GM18873 (cell line): Measurements from ENCODE around the gene MYO10.
"Not testable (repeated sequence)": the region's sequence is repeated elsewhere in the genome, so short reads cannot be mapped to it uniquely, and the experiment has no call there.

Source experiments
- ATAC-seq: cut with Tn5 transposase; IDR thresholded peaks from one replicate; pipeline ENCODE4 v1.9.1; 2021; ENCODE audit warnings: mild to moderate bottlenecking, moderate library complexity, moderate number of reproducible peaks; ENCODE audit not compliant: unreplicated experiment, low FRiP score

MYO10 gene

DNA sequence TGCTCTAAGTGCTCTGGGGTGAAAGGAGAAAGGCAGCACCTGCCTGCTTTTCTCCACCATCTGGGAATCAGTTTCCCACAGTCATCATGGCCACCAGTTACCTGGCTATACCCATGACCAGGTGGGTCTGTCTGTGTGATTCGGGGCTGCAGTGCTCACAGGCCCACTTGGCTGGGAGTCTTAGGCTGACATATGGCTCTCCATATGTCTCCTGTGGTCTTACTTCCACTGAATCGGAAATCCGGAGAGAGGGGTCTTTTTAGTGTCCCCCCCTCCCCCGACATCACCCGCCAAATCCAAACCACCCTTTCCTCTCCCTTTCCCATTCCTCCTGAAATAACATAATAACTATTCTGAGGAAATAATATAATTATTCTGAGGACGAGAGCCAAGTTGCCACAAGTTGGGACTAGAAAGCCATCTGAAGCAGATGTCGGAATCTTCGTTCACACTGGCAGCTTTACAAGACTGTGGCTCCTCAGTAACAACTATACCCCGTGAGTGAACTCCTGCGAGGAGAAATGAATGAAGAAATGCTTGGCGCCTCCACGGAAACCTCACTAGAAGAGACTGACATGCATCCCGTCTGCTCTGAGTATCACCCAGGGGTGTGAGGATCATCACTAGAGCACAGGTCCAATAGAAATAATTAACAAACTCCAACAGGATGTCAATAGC lies 143.4 kb downstream of the MYO10 start:
- no peak for ATAC-seq

DNA sequence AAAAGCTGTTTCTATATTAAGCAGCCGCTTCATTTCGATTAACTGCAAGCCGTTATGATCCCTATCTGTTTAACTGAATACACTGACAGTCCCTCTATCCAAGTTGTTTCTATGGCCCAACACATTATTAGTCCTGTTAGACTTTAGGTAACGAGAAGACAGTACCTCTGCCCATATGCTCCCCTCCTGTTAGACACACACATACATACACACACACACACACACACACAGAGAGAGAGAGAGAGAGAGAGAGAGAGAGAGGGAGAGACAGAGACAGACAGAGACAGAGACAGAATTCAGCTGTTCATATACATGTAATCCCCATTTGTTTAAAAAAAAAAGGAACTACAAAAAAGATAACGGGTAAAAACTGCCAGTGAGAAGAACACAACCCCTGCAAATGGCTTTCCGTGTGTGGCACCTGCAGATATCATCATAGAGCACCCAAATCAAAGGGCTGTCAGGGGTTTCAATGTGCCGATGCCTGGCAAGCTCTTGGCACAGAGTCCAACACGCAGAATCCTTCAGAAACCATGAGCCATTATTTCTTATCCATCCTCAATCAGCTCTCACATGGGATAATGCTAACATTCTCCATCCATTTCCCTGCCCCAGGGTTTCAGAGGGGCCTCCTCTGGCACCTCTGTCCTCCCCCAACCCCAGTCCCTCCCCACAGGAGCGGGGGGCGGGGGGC lies 144.0 kb downstream of the MYO10 start:
- no peak for ATAC-seq

DNA sequence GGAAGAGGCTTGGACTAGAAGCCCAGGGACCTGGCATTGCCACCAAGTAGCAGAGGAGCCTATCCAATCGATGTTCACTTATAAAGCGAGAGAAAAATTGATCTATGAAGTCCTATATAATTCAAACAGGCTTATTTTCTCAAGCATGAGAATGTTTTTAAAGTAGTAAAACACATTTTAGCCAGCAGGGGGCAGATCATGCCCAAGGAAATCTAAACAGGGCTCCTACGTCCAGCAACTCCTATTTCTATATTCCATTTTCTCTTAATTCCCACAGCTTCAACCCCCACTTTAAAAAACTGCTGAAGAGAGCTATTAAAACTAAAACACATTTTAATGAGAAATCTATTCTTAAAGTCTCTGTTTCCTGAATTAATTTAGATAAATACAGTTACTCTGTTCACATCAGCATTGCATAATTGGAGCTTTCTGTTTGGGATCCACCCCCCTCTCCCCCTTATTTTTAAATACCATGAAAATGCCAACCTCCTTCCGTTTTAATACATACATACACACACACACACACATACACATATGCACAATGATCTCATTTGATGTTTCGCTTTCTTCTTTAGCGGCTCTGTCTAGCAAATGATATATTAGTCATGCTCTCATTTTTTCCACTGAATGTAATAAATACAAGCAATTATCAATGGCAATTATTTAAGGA lies 144.9 kb downstream of the MYO10 start:
- no peak for ATAC-seq

DNA sequence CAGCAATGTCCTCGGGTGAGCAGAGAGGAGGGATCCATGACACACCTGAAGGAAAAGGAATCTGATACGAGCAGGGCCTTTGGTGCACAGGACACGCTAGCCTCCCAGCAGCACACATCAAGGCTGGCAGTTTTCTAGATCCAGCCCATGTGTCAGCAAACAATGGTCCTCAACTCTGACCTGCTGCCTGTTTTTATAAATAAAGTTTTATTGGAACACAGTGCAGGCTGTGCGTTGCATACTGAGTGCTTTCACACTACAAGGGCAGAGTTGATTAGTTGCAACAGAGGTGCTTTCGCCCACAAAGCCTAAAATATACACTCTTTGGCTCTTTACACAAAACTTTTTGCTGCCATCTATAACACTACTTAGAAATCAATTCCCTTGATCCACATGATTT lies 147.1 kb downstream of the MYO10 start:
- ATAC-seq: no peak

DNA sequence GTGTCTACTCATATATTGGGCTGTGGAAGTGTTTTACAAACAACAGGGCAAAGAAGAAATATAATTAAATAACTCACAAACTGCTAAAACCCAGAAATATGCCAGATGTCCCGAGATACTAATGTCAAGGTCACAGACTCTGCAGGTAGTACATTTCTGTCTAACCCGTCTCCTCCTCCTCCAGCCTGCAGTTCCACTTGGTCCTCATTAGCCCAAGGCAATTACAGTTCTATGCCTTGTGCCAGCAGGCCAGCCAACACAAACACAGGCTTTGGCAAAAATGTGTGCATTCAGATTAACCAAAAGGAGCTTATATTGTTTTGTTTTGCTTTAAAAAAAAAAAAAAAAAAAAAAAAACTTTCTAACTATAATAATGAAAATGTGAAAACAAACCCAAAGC lies 148.8 kb downstream of the MYO10 start:
- ATAC-seq: no peak

DNA sequence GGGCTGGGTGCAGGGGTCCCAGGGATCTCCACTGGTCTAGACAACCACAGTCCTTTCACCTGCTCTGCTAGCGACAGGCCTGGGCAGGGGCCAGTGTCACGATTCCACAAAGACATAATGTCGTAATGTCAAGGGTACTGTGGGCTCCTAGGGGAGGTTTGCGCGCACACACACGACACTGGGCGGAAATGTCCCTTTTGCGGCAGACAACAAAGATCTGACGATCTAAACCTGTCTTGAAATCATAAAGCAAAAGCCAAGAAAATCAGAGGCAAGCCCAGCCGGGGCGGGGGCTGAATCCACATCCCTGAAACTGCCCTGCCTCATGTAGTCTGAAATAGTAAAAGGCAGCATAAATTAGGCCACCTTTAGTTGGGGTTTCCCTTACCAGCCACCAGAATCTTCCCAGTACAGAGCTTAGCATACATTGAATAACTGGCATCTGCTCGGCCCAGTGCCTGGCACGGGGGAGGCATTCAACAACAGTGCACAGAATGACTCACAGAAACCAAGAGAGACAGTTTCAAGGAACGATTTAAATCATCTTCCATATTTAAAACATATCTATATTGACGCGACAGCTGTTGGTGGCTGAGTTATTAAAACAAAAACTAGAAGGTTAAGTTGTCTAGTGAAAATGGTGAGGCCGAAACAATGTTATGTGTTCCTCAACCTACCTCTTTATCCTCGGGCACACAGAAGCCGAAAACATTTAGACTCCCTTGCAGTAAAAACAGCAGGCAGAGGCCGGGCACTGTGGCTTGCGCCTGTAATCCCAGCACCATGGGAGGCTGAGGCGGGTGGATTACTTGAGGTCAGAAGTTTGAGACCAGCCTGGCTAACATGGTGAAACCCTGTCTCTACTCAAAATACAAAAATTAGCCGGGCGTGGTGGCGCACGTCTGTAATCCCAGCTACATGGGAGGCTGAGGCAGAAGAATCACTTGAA lies 151.0 kb downstream of the MYO10 start:
- ATAC-seq: peak; percentile 99

DNA sequence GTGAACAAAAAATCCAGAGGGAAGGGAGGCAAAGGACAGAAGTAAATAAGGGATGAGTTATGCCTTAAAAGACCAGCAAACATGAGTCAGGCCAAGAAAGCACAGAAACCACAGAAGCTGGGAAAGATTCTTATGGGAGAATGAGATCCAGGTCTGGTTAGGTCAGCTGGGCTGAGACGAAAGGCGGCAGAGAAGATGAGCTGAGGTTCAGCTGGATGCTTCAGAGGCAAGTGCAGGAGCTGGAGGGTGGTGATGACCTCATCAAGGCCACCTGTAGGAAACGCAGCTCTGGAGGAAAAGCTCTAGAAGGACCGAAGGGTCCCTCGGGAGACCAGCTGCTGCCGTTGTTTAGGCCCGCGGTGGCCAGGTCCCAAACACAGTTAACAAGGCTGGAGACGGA lies 152.0 kb downstream of the MYO10 start:
- ATAC-seq: no peak

DNA sequence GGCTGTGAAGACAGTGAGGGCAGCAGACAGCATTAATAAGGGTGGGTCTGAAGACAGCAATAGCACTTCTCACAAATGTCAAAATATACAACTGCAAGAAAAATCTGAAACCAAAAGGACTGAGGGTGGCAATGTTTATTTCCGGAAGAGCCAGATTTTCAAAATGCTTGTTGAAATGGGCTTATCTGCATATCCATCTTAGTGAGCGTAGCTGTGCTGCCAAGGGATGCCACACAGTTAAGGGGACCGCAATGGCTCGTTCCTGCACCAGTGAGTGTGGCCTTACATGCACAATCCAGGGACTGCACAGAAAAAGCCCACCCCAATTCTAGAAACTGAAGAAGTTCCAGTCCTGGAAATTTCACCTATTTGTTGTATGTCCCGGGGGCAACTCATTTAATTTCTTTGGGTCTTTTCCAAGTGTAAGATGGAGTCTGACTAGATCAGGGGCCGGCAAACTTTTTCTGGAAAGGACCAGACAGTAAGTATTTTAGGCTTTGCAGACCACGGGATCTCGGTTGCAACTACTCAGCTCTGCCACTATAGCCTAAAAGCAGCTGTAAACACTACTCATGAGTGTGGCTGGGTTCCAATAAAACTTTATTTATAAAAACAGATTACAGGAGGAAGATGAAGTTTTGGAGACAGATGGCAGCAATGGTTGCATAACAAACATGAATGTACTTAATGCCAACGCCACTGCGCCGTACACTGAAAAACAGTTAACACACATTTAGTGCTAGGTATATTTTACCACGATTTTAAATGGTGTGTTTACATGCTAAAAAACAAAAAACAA lies 154.1 kb downstream of the MYO10 start:
- ATAC-seq: no peak

DNA sequence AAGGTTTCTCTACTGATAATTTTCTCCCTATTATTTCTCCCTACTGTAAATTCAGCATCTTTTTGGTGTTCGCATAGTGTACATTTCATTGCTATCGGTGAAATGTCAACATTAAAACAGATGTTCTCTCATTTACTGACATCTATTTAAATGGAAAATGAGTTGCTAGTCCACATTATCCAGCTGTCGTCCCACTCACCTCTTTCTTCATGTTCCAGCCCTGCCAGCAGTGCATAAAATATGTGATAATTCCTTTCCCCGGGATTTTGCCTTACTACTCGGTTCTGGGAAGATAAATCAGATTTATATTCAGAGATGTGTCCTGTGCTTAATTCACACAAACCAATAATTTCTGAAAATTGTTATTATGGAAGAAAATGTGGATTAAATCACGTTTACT lies 155.8 kb downstream of the MYO10 start:
- no peak for ATAC-seq

DNA sequence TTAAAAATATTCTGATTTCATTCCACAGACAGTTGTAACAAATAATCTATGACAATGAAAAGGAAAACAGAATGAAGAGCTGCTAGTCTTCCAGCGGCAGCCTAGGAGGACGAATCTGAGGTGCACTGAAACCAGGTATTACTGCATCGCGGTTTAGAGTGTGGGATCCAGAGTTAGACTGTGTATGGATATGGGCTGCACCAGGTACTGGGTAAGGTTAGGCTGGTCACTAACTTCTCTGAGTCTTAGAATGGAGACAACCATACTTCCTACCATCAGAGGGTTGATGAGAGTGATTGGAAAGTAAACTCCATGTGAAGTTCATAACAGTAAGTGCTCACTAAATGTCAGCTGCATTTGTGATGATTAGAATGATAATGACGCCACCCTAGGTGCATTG lies 158.7 kb downstream of the MYO10 start:
- no peak for ATAC-seq

DNA sequence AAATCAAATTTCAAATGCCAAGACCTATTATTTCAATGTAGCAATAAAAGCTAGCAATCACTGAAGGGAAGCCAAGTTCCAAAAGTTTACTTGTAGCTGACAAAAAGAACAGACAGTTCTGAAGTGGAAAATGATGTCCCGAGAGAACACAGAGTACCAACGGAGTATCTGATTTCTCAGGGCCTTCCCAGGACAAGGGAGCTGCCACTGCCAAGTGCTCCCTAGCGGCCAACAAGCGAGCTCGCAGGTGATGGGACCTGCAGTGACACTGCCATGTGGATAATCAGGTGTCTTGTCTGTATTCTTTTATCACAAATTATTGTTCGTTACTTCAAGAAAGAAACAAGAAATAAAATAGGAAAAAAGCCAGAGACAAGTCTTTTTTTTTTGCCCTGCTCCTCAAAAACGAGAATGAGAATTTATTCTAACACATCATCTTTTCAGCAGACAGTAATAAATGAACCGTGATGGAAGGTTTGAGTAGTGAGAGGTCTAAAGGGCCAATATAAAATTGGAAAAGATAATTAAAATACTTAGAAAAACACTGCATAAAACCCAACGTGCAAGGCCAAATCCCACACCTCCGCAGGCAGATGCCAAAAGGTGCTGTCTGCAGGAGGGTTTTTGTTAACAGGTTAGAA lies 159.4 kb downstream of the MYO10 start:
- no peak for ATAC-seq

DNA sequence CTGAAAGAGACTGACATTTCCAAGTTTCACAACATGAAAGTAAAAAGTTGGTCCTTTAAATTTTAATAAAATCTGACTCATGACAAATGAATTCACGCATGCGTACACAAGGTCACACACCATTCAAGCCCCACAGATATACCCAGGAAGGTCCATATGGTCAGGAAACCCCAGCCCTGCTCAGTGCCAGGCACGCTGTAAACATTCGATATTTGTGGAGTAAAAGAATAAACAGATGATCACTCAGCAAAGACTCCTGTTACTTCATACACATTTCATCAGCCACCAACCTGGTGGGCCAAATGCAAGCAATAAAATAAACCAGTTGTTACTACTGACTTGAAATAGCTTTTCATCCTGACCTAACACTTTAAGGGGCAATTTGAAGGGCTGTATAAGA lies 161.3 kb downstream of the MYO10 start:
- no peak for ATAC-seq

DNA sequence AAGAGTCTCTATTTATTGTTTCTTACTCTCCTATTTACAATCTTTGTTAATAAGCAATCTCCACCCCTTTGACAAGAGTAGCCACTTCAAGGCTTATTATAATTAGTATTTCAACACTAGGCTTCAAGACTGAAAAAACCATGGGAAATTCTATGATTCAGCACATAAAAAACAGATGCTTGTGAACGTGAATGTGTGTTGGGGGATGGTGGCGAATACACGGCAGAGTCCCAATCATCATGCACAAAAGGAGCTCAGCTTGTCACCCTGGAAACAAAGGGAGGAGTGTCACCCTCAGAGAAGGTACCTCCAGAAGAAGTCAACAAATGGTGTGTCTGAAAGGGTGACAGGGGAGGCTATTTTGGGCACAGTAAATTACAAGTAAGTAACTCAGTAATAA lies 162.1 kb downstream of the MYO10 start:
- ATAC-seq: no peak

DNA sequence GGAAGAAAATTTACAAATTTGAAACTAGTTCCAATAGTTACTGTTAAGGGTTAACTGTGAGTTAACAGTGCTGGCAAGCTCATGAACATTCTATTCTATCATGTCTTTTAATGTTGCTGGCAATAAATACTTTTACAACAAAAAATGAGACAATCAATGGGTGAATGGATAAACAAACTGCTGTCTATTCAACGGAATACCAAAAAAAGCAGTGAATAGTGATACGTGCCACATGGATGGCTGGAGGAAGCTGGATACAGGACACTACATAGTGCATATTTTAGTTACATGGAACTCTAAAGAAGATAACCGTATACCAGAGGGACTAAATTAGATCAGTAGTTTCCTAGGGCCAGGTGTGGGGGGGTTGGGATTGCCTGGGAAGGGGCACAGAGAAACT lies 163.5 kb downstream of the MYO10 start:
- ATAC-seq: no peak

DNA sequence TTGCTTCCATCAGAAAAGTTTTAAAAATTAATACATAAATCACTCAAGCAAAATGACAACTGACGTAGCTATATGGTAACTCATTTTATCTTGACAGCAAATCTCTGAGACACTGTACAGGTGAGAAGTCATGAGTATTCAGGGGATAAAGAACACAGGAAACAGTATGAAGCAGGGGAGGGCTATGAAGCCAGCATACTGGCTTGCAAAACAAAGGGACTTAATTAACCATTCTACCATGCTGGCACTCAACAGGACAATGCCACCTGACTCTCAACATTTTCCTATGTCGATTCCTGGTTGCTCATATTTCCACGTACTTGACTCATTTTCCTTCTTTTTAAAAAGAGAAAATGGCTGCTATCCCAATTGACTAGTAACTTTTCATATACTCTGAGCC lies 167.9 kb downstream of the MYO10 start:
- no peak for ATAC-seq

DNA sequence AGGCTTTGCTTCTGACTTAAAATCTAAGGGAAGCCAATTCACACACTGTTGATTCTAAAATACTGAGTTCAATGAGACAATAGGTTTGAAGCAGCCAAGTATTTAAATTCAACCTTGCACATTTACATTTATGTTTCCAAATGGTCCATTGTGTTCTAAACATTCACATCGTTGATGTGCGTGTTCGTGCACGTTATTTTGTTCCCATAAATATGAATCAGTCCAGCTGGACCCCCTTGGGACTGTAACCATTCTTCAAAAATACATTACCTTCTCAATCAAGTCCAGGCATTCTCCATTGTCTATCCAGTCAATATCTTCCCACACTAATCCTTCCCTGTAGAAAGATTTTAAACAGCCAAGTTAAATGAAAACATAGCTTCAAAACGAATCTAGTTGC lies 172.9 kb downstream of the MYO10 start:
- ATAC-seq: no peak

DNA sequence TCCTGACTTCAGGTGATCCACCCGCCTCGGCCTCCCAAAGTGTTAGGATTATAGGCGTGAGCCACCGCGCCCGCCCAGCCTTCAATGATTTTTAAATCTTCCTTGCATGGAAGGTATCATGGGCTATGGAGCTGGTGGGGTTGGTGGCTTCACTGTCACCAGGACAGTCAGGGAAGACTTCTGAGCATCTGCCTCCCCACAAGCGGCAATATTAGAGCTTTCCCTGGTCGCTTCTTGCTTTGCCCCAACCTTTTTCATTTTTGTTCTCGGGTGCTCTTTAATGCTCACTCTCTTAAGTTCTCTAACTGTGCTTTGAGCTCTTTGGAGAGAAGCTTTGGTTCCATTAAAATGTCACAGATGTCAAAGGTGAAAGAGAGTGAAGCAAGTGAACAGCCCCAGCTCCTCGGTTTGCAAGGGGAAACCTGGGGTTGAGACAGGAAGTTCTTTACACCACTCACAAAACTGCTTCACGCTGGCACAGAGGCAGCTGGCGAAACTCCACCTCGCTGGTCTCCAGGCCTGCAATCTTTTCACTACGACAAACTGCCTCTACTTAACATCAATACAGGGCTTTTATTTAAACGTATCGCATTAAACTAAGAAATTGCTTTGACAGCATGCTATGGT lies 176.8 kb downstream of the MYO10 start:
- ATAC-seq: peak; percentile 96

DNA sequence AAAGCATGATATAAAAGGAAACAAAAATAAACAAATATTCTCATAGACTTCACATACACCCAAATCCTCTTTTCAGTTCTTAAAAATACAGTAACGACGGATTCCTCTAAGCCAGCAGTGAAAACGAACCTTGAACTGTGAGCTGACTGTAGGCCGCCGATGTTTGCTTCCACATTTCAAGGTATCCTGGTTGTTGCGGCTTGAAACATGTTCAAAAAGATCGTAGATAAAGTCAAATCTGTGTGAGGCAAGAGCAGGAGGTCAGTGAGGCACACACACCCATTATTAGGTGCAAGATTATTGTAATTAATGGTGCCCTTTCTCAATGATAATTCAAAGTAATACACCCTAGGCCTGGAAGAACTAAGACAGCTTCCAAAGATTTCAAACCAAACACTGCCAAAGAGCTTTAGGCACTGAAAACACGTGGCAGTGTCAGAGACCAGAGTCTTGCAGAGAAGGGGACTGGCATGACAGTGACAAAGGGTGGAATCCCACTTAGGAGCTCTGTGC lies 178.0 kb downstream of the MYO10 start:
- ATAC-seq: no peak

DNA sequence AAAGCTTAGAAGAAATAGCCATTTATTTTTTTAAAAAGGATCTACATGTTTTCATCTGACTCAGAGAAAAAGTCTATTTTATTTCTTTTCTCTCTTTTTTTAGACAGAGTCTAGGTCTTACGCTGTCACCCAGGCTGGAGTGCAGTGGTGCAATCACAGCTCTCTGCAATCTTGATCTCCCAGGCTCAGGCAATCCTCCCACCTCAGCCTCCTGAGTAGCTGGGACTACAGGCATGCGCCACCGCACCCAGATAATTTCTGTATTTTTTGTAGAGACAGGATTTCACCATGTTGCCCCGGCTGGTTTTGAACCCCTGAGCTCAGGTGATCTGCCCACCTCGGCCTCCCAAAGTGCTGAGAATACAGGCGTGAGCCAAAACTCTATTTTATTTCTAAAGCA lies 178.5 kb downstream of the MYO10 start:
- ATAC-seq: not testable (repeated sequence)
